ENCODE results near the gene MOB3A.
A peak's percentile ranks its signal among the peaks of the same experiment; 100 is the strongest.
"Not testable (repeated sequence)": the region's sequence is repeated elsewhere in the genome, so short reads cannot be mapped to it uniquely, and the experiment has no call there.

Gene MOB3A

DNA sequence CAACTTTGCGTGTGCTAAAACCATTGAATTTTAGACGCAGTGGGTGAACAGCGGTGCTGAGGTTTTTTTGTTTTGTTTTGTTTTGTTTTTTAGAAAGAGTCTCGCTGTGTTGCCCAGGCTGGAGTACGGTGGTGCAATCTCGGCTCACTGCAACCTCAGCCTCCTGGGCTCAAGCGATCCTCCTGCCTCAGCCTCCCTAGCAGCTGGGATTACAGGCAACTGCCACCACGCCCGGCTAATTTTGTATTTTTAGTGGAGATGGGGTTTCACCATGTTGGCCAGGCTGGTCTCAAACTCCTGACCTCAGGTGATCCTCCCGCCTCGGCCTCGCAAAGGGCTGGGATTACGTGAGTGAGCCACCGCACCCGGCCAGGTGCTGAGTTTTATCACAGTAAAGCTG, 61.9 kb downstream of the MOB3A start:
- DNase-seq (ENCODE audit: low read depth in 2 of 2) = not testable (repeated sequence)

DNA sequence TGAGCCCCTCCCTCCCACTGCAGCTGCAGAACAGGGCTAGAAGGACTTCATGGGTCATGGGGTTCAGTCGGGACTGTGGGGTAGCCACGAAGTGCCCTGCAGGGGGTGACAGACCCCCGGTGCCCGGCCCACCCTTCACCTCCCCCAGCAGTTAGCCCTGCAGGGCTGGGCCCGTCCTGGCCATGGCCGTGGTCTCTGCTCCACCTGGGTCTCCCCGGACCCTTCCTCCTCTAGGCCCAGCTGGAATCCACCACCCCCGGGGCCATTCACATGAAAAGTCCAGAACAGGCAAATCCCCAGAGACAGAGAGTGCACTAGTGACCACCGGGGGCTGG, 62.3 kb downstream of the MOB3A start:
- no peak for DNase-seq (ENCODE audit: low read depth in 2 of 2)

- DNase-seq (ENCODE audit: low read depth in 2 of 2) = no peak
These were observed 62.9 kb downstream of the MOB3A start for GRCh38 chr19:2033115-2033824.

DNA sequence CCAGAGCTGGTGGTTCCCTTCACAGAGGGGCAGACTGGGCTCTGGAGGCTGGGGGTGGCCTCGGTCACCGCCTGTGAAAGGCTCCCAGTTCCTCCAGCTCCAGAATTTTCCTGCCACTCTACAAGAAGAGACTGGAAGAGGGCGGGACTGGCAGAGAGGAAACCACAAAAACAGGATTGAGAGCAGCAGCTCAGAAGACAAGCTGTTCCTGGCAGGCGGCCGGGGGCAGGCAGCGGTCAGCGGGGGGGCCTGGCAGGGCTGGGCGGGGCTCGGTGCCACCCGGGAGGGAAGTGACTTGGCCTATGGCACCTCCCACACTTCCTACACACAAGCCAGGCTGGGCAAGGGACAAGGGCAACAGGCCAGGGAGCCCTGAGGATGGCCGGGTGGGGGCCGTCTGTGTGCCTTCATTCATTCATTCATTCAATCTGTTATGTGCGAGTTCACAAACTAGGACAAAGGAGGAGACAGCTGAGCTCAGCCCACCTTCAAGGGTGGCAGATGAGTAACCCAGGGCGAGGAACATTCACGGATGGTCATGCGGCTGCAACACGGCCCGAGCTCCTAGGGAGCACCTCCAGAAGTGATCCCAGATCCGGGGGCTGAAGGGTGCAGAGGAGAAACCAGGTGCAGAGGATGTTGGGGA, 63.7 kb downstream of the MOB3A start:
- peak in 1 of 2 experiments; percentile 14 for DNase-seq (ENCODE audit: low read depth in 2 of 2)

DNA sequence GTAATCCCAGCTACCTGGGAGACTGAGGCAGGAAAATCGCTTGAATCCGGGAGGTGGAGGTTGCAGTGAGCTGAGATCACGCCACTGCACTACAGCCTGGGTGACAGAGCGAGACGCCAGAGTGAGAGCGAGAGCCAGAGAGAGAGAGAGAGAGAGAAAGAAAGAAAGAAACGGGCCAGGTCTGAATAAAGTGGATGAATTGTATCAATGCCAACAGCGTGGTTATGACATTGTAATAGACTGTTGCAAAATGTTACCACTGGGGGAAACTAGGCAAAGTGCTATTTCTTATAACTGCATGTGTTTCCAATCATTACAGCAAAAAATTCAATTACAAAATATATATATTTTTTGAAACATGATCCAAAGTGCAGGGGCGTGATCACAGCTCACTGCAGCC, 68.8 kb downstream of the MOB3A start:
- DNase-seq (ENCODE audit: low read depth in 2 of 2) = peak; percentile 79

DNA sequence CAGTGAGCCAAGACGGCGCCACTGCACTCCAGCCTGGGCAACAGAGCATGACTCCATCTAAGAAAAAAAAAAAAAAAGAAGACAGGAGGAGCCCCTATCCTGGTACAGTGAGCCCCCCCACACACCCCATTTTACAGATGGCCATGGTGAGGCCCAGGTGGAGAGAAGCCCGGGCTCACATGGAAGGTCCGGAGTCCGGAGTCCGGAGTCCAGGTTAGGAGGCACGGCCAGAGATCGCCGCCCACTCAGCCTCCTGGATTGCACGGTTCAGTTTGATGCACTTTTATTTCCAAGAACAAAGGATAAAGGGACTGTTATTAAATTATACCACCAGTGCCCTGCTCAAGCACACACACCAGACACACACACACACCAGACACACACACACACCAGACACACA, 69.4 kb downstream of the MOB3A start:
- no peak for DNase-seq (ENCODE audit: low read depth in 2 of 2)

DNA sequence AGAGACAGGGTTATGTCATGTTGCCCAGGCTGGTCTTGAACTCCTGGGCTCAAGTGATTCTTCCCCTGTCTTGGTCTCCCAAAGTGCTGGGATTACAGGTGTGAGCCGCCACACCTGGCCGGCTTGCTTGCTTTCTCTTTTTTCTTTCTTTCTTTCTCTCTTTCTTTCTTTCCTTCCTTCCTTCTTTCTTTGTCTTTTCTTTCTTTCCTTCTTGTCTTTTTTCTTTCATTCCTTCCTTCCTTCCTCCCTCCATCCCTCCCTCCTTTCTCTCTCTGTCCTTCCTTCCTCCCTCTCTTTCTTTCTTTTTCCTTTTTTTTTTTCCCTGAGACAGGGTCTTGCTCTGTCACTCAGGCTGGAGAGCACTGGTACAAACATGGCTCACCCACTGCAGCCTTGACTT, 73.8 kb downstream of the MOB3A start:
- DNase-seq (ENCODE audit: low read depth in 2 of 2) = no peak

DNA sequence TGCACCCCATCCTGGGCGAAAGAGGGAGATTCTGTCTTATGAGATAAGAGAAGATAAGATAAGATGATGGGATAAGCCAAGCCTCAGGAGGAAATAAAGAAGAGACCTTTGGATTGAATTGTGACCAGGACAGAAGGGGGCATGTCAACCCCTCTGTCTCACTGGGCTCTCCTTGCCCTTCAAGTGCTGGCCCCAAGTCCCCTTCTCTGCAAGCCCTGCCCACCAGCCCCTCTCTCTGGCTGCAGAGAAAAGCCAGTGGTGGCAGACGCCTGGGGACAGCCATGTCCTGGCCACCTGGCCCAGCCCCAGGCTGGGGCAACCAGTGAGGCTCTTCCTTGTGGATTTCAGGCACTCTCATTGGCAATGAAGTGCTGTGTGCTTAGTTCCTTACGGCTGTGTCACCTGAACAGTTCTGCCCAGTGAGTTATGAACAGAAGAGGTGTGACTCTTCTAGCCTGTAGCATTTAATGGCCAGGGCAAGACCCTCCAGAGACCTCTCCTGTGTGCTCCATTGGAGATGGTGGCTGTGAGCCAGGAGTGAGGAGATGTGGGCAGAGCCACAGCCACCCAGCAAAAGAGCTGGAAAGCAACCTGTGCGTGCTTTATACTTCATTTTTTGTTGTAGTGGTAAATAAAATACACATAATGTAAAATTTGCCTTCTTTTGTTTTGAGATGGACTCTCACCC, 74.5 kb downstream of the MOB3A start:
- DNase-seq (ENCODE audit: low read depth in 2 of 2) = no peak
